HEK293T (cell line): ENCODE measurements around the gene MRM2.

Experiments used
- ARNT ChIP-seq: fragments of 450-650 bp; IDR thresholded peaks from 2 replicates; pipeline ENCODE4 v1.6.1; 2017; ENCODE audit warnings: mild to moderate bottlenecking
- BHLHE40 ChIP-seq: fragments of 450-650 bp; IDR thresholded peaks from 2 replicates; pipeline ENCODE4 v1.6.1; 2016; ENCODE audit warnings: mild to moderate bottlenecking, moderate library complexity, borderline replicate concordance
- ELF4 ChIP-seq: fragments of 450-650 bp; IDR thresholded peaks from 2 replicates; pipeline ENCODE4 v1.6.1; 2017; ENCODE audit warnings: antibody characterized with exemption
- FOXA1 ChIP-seq: fragments of 450-650 bp; IDR thresholded peaks from 2 replicates; pipeline ENCODE4 v1.6.1; 2016; ENCODE audit warnings: mild to moderate bottlenecking
- FOXK2 ChIP-seq: fragments of 450-650 bp; IDR thresholded peaks from 2 replicates; pipeline ENCODE4 v1.6.1; 2016; ENCODE audit warnings: mild to moderate bottlenecking
- FOXM1 ChIP-seq: fragments of 450-650 bp; IDR thresholded peaks from 2 replicates; pipeline ENCODE4 v1.6.1; 2017; ENCODE audit warnings: mild to moderate bottlenecking, borderline replicate concordance
- L3MBTL2 ChIP-seq: fragments of 450-650 bp; conservative IDR thresholded peaks from 2 replicates; pipeline ENCODE4 v1.6.1; 2016; ENCODE audit warnings: mild to moderate bottlenecking
- LEF1 ChIP-seq: fragments of 450-650 bp; IDR thresholded peaks from 2 replicates; pipeline ENCODE4 v1.6.1; 2017; ENCODE audit warnings: mild to moderate bottlenecking, borderline replicate concordance
- NFRKB ChIP-seq: fragments of 450-650 bp; IDR thresholded peaks from 2 replicates; pipeline ENCODE4 v1.6.1; 2016; ENCODE audit warnings: mild to moderate bottlenecking, moderate library complexity
- SP1 ChIP-seq: fragments of 450-650 bp; IDR thresholded peaks from 2 replicates; pipeline ENCODE4 v1.6.1; 2017
- SUZ12 ChIP-seq: fragments of 450-650 bp; IDR thresholded peaks from 2 replicates; pipeline ENCODE4 v1.6.1; 2016; ENCODE audit warnings: mild to moderate bottlenecking

DNA sequence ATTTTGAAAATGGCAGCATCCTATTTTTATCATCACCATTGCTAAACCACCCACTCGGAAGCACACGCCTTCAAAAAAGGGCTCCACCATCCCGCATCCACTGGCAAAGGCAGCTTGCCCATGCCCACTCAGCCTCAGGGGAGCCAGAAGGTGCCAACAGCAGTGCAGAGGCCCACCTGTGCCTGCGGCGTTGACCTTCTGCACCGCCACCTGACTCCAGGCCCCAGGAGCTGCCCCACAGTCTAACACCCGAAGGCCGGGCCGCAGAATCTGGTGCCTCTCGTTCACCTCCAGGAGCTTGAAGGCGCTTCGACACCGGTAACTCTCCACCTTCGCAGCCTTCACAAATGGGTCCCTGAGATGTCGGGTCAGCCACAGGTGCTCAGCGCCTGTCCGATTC is 2.8 kb downstream of the MRM2 start:
- TF ChIP-seq BHLHE40 (no peak), SP1 (no peak), L3MBTL2 (no peak), FOXA1 (no peak), FOXM1 (no peak), FOXK2 (no peak), LEF1 (no peak), ELF4 (no peak), ARNT (no peak), SUZ12 (no peak), NFRKB (no peak)
